PC-9 (cell line): ENCODE results near the gene SPATA3. TPM values are rescaled to one million over a fixed set of nuclear protein-coding genes. Genes with fewer than 3 reads are reported as not detected.
"Not testable (repeated sequence)": the region's sequence is repeated elsewhere in the genome, so short reads cannot be mapped to it uniquely, and the experiment has no call there.

Experiments used
- BruUV-seq: library from RNA; stranded (reverse); fragments of 400-500 nt; replicated peaks from 2 replicates; lab custom pipeline; 2021; lab: Mats Ljungman, UMichigan
- CTCF ChIA-PET: fragments of 300-600 bp; sonication (Branson Sonifier 250); formaldehyde crosslinking; loops from one replicate; lab custom pipeline; 2022; ENCODE audit warnings: antibody characterized with exemption; lab: Charles Lee
- POLR2A ChIA-PET: fragments of 300-600 bp; sonication (Branson Sonifier 250); formaldehyde crosslinking; loops from one replicate; lab custom pipeline; 2022; ENCODE audit warnings: antibody characterized with exemption; ENCODE audit not compliant: unreplicated experiment; lab: Charles Lee
- DNase-seq, 2 experiments: peaks; one replicate each; pipeline versions ENCODE4 v3.0.0 to v3.0.0-alpha.2; 2015 to 2022; ENCODE audit warnings: mixed read lengths in 1 of 2
- H2AFZ ChIP-seq: fragments of 200-600 bp; sonication (generic); 2 replicates; pipeline ENCODE4 v1.8.1; 2017; ENCODE audit warnings: antibody characterized with exemption
- H3F3A ChIP-seq: fragments of 200-600 bp; sonication (generic); 2 replicates; pipeline ENCODE4 v1.8.1; 2017; ENCODE audit warnings: antibody characterized with exemption, mild to moderate bottlenecking, low read depth; ENCODE audit not compliant: insufficient read depth
- H3K27ac ChIP-seq: fragments of 200-600 bp; sonication (generic); 2 replicates; pipeline ENCODE4 v1.6.1; 2016; ENCODE audit warnings: mixed run types
- H3K27me3 ChIP-seq: fragments of 200-600 bp; sonication (generic); 2 replicates; pipeline ENCODE4 v1.6.1; 2016; ENCODE audit warnings: low read depth, mixed run types; ENCODE audit not compliant: insufficient read depth
- H3K36me3 ChIP-seq: fragments of 200-600 bp; sonication (generic); 2 replicates; pipeline ENCODE4 v1.6.1; 2016; ENCODE audit warnings: low read depth, mixed run types
- H3K4me1 ChIP-seq: fragments of 200-600 bp; sonication (generic); replicated peaks from 2 replicates; pipeline ENCODE4 v1.6.1; 2016; ENCODE audit warnings: mixed run types; ENCODE audit not compliant: insufficient read depth
- H3K4me2 ChIP-seq: fragments of 200-600 bp; sonication (generic); 2 replicates; pipeline ENCODE4 v1.6.1; 2017; ENCODE audit warnings: mixed run types
- H3K4me3 ChIP-seq: fragments of 200-600 bp; sonication (generic); 2 replicates; pipeline ENCODE4 v1.6.1; 2016; ENCODE audit warnings: mixed run types
- H3K79me2 ChIP-seq: fragments of 200-600 bp; sonication (generic); 2 replicates; pipeline ENCODE4 v1.6.1; 2017; ENCODE audit warnings: low read depth, mixed run types
- H3K9me2 ChIP-seq: fragments of 200-600 bp; sonication (generic); 2 replicates; pipeline ENCODE4 v1.8.1; 2017; ENCODE audit warnings: mild to moderate bottlenecking; ENCODE audit not compliant: insufficient read depth
- H3K9me3 ChIP-seq: fragments of 200-600 bp; sonication (generic); 2 replicates; pipeline ENCODE4 v1.8.1; 2016; ENCODE audit warnings: low read depth; ENCODE audit not compliant: insufficient read depth
- H4K20me1 ChIP-seq: fragments of 200-600 bp; sonication (generic); 2 replicates; pipeline ENCODE4 v1.8.1; 2017; ENCODE audit not compliant: insufficient read depth
- EZH2 ChIP-seq: fragments of 200-600 bp; sonication (generic); IDR thresholded peaks from 2 replicates; pipeline ENCODE4 v1.8.0; 2017; ENCODE audit warnings: antibody characterized with exemption, low read depth
- intact Hi-C: fragments of 100-400 bp; cut with micrococcal nuclease; formaldehyde crosslinking; loops from one replicate; pipeline ENCODE4 v1.10.0; 2022; ENCODE audit not compliant: unreplicated experiment
- total RNA-seq: library from RNA; stranded (reverse); gene quantifications from 2 replicates; pipeline ENCODE4 v1.2.3, GENCODE V29; 2021
- TF ChIP-seq, protein P1 (sequence below): fragments of 200-600 bp; sonication (generic); conservative IDR thresholded peaks from 2 replicates; pipeline ENCODE4 v1.6.1; 2017; ENCODE audit warnings: mixed run types, antibody characterized with exemption, mild to moderate bottlenecking, moderate library complexity

The SPATA3 gene
- total RNA-seq, 1 experiment from 2014 or later, result not detected

DNA sequence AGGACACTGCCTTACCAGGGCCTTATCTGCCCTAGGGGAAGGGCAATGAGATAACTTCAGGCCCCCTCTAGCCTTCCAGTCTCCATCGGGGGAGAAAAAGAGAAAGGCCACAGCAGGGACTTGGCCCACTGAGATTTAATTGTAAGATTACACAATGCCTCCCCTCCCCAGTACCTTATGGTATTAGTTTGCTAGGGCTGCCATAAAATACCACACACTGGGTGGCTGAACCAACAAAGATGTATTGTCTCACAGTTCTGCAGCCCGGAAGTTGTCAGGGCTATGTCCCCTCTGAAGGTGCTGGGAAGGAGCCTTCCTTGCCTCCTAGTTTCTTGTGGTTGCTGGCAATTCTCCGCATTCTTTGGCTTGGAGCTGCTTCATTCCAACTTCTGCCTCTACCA is 34.8 kb upstream of the SPATA3 start:
- H3K79me2 ChIP-seq, result no peaks in the 10 kb centered on the region
- H3K27ac ChIP-seq, result no peak overlapping the region
- no peaks in the 10 kb centered on the region for H3K4me1 ChIP-seq
- no peaks in the 10 kb centered on the region for H3K9me3 ChIP-seq
- H3F3A ChIP-seq, result no peaks in the 10 kb centered on the region
- H4K20me1 ChIP-seq, result no peaks in the 10 kb centered on the region
- H2AFZ ChIP-seq, result no peak overlapping the region
- no peaks in the 10 kb centered on the region for H3K9me2 ChIP-seq
- ChIA-PET CTCF (no interaction called here), POLR2A (no interaction called here)
- H3K27me3 ChIP-seq, result peaks cover 15% of the 10 kb centered on the region; the same call in 1 of the 2 replicates
- H3K4me3 ChIP-seq, result no peak overlapping the region
- intact Hi-C loops, result no loop called here
- no peak overlapping the region for H3K4me2 ChIP-seq
- H3K36me3 ChIP-seq, result no peaks in the 10 kb centered on the region
- TF ChIP-seq, protein P1, sequence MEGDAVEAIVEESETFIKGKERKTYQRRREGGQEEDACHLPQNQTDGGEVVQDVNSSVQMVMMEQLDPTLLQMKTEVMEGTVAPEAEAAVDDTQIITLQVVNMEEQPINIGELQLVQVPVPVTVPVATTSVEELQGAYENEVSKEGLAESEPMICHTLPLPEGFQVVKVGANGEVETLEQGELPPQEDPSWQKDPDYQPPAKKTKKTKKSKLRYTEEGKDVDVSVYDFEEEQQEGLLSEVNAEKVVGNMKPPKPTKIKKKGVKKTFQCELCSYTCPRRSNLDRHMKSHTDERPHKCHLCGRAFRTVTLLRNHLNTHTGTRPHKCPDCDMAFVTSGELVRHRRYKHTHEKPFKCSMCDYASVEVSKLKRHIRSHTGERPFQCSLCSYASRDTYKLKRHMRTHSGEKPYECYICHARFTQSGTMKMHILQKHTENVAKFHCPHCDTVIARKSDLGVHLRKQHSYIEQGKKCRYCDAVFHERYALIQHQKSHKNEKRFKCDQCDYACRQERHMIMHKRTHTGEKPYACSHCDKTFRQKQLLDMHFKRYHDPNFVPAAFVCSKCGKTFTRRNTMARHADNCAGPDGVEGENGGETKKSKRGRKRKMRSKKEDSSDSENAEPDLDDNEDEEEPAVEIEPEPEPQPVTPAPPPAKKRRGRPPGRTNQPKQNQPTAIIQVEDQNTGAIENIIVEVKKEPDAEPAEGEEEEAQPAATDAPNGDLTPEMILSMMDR, result no peak
- no peak for TF ChIP-seq EZH2
- no peak for DNase-seq
- BruUV-seq, result no TSS peak

DNA sequence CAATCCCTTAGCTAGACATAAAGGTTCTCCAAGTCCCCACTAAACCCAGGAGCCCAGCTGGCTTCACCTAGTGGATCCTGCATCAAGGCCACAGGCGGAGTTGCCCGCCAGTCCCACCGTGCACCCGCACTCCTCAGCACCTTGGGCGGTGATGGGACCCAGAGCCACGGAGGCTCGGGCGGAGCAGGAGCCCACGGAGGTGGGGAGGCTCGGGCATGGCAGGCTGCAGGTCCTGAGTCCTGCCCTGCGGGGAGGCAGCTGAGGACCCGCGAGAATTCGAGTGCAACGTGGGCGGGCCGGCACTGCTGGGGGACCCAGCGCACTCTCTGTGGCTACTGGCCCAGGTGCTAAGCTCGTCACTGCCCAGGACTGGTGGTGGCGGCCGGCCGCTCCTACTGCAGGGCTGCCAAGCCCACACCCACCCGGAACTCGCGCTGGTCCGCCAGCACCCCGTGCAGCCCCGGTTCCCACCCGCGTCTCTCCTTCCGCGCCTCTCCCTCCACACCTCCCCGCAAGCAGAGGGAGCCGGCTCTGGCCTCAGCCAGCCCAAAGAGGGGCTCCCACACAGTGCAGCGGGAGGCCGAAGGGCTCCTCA is 31.7 kb upstream of the SPATA3 start:
- Histone ChIP-seq H3K4me1 (no peaks in the 10 kb centered on the region; the same call in 1 of the 2 replicates), H3K9me3 (no peaks in the 10 kb centered on the region), H3K27me3 (peaks cover 5% of the 10 kb centered on the region; the same call in 1 of the 2 replicates), H3K79me2 (no peaks in the 10 kb centered on the region), H2AFZ (no peak overlapping the region), H4K20me1 (no peaks in the 10 kb centered on the region), H3K4me3 (no peak overlapping the region), H3K27ac (no peak overlapping the region), H3K36me3 (no peaks in the 10 kb centered on the region), H3F3A (no peaks in the 10 kb centered on the region), H3K4me2 (no peak overlapping the region), H3K9me2 (no peaks in the 10 kb centered on the region)
- TF ChIP-seq, protein P1, result no peak
- TF ChIP-seq EZH2, result no peak
- no peak for DNase-seq
- ChIA-PET POLR2A (interaction anchor here (0.6 kb wide), 1 partner anchor 103 kb away, joined by 7 read pairs; no protein-coding TSS in a partner anchor), CTCF (no interaction called here)
- intact Hi-C loops, result no loop called here
- no TSS peak for BruUV-seq

DNA sequence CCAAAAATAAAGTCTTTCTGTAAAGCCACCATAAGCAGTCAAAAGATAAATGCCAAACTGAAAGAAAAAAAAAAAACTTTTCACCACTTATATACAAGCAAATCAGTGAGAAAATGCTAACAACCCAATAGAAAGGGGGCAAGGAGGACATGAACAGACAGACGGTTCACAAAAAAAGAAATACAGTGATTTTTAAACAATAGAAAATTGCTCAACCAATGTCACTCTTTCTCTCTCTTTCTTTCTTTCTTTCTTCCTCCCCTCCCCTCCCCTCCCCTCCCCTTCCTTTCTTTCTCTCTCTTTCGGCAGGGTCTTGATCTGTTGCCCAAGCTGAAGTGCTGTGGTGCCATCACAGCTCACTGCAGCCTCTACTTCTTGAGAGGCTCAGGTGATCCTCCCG is 28.8 kb upstream of the SPATA3 start:
- no peak overlapping the region for H3K27ac ChIP-seq
- no peaks in the 10 kb centered on the region for H3K36me3 ChIP-seq
- CTCF ChIA-PET, result no interaction called here
- no peak overlapping the region for H3K4me3 ChIP-seq
- no peaks in the 10 kb centered on the region for H3F3A ChIP-seq
- no peaks in the 10 kb centered on the region for H4K20me1 ChIP-seq
- intact Hi-C loops, result no loop called here
- H3K79me2 ChIP-seq, result no peaks in the 10 kb centered on the region
- no peak for DNase-seq
- no TSS peak for BruUV-seq
- H2AFZ ChIP-seq, result no peak overlapping the region
- H3K9me3 ChIP-seq, result no peaks in the 10 kb centered on the region
- H3K4me1 ChIP-seq, result no peaks in the 10 kb centered on the region; the same call in 1 of the 2 replicates
- no peak overlapping the region for H3K4me2 ChIP-seq
- POLR2A ChIA-PET, result no interaction called here
- H3K27me3 ChIP-seq, result peaks cover 4% of the 10 kb centered on the region; the same call in 1 of the 2 replicates
- H3K9me2 ChIP-seq, result no peaks in the 10 kb centered on the region
- TF ChIP-seq, protein P1, result no peak
- TF ChIP-seq EZH2, result no peak

DNA sequence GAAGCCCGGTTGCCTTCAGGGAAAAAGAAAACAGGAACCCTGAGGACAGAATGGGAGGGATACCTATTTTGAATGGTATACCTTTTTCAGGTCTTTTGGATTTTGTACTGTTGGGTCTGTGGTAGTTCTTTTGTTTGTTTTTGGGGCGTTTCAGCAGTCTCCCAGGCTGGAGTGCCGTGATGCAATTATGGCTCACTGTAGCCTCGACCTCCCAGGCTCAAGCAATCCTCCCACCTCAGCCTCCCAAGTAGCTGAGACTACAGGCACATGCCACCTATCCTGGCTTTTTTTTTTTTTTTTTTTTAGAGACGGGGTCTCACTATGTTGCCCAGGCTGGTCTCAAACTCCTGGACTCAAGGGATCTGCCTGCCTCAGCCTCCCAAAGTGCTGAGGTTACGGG is 27.6 kb upstream of the SPATA3 start:
- DNase-seq, H3K4me1 ChIP-seq, H3K36me3 ChIP-seq, POLR2A ChIA-PET, H3K4me2 ChIP-seq, H3K79me2 ChIP-seq, H3K27ac ChIP-seq, BruUV-seq, H4K20me1 ChIP-seq, H3K9me3 ChIP-seq, H2AFZ ChIP-seq, intact Hi-C loops, H3K4me3 ChIP-seq, H3F3A ChIP-seq, CTCF ChIA-PET, H3K9me2 ChIP-seq, H3K27me3 ChIP-seq: not testable (repeated sequence)
